Activated CD8-positive, alpha-beta memory T cell treated with anti-CD3 and anti-CD28 coated beads, Interleukin-2, amount 50 U/mL, for 24 hours (primary cell): ENCODE results near the gene CDC42EP5.

Experiments used
- DNase-seq: peaks from one replicate; pipeline ENCODE4 v3.0.0-alpha.2; 2020; ENCODE audit errors: extremely low read depth

Gene CDC42EP5

DNA sequence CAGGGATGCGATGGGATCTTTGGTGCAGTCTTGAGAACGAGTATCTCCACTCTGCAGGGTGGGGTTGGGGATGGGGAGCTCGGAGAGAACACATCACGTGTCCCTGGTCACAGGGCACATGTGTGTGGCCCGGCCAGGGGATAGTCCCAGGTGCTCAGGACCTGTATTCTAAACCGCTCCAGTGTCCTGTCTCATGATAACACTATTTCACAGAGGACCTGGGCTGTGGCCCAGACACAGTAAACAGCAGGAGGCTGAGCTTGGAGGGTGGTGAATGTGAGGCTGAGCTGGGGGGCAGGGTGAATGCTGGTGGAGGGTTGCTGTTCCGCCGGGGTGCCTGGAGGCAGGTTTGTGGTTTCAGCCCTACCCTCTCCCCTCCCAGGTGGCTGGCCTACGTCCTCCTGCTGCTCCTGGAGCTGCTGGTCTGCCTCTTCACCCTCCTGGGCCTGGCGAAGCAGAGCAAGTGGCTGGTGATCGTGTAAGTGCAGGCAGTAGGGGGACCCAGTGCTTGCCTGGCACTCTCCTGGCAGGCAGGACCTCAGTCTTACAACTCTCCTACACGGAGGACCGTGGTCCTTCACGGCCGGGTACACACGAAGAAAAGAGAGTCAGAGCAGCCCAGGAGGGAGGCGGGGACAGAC is 46.7 kb downstream of the CDC42EP5 start:
- no peak for DNase-seq

DNA sequence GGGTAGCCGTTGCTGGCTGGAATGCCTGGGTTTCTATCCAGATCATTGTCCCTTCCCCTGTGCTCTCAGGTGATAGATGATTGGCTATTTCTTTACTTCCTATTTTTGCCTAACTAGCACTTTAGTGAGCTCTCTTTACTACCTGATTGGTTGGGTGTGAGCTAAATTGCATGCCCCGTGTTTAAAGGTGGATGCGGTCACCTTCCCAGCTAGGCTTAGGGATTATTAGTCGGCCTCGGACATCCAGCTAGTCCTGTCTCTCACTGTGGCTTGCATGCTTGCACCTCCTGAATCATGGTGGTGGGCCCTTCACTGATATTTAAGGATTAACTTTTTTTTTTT is 47.7 kb downstream of the CDC42EP5 start:
- DNase-seq: no peak

DNA sequence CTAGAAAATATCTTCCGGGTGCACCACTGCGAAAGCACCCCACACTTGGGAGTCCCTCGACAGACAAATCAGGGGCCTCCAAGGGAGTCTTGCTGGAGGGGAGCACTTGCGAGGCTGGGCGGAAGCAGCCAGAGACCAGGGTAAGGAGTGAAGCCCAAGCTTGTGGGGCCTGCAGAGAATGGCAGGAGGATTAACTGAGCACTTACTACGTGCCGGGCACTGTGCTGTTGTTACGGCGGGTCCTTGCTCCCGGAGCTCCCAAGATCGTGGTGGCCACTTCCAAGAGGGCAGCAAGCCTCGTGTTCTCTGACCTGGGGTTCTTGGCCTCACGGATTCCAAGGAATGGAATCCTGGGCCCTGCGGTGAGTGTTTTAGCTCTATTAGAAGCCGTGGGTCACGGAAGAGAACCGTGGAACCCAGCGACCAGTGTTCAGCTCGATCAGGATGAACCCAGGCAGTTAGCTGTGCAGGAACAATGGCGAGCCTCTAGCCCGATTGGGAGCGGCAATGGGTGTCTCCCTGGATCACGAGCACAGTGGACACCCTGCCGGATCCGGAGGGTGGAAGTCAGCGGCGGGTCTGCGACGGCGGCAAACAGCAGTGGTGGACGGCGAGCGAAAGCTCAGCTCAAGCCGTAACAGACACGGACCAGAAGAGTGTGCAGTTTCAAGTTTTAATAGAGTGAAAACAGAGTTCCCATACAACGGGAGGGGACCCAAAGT is 48.3 kb downstream of the CDC42EP5 start:
- no peak for DNase-seq

DNA sequence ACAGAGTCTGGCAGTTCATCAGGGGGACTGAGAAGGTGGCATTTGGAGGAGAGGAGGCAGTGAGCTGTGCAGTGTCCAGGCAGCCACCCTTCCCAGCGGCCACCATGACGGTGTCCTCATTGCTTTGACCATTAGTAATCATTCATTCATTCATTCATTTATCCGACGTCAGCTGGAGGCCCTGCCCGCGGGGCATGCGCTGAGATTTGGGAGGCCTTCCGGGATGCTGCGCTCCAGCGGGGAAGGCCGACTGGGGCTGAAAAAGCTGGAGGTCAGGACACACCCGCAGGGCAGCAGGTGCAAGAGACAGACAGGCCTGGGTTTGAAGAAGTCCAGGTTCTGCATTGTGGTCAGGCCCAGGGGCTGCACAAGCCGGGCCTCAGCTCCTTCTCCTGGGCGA is 48.9 kb downstream of the CDC42EP5 start:
- DNase-seq: no peak

DNA sequence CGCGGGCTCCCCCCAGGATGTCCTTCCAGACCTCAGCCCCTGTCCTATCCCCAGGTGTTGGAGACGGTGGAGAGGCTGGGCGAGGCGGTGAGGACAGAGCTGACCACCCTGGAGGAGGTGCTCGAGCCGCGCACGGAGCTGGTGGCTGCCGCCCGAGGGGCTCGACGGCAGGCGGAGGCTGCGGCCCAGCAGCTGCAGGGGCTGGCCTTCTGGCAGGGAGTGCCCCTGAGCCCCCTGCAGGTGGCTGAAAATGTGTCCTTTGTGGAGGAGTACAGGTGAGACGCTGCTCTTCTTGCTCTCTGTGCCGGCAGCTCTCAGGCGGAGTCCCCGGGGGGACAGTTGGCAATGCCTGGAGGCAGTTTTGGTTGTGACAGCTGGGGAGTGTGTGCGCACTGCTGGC is 51.0 kb downstream of the CDC42EP5 start:
- DNase-seq: no peak

DNA sequence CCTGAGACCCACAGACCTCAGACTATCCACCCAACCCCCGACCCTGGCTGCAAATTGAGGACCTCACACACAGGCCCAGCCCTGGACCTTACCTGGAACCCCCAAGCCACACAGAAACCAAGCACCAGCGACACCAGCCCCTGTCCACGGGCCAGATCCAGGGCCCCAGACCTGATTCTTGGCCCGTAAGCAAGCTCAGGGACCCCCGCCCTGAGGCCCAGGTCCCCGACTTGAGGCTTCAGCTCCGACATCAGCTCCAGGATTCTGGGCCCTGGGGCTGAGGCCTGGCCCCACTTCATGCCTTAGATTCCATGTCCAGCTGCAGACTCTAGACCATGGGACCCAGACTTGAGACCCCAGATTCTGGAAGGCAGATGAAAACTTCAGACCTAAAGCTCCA is 51.6 kb downstream of the CDC42EP5 start:
- DNase-seq: no peak

DNA sequence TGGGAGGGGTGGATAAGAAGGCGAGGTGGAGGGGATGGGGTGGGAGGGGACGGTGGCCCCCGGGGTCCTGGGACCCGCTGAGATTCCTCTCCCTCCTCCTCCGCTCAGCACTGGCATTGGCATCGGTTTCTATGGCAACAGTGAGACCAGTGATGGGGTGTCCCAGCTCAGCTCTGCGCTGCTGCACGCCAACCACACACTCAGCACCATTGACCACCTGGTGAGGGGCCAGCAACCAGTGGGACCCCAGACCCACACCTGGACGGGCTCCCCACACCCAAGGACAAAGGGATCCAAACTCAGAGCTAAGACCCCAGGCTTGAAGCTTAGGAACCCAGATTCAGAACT is 52.0 kb downstream of the CDC42EP5 start:
- no peak for DNase-seq

DNA sequence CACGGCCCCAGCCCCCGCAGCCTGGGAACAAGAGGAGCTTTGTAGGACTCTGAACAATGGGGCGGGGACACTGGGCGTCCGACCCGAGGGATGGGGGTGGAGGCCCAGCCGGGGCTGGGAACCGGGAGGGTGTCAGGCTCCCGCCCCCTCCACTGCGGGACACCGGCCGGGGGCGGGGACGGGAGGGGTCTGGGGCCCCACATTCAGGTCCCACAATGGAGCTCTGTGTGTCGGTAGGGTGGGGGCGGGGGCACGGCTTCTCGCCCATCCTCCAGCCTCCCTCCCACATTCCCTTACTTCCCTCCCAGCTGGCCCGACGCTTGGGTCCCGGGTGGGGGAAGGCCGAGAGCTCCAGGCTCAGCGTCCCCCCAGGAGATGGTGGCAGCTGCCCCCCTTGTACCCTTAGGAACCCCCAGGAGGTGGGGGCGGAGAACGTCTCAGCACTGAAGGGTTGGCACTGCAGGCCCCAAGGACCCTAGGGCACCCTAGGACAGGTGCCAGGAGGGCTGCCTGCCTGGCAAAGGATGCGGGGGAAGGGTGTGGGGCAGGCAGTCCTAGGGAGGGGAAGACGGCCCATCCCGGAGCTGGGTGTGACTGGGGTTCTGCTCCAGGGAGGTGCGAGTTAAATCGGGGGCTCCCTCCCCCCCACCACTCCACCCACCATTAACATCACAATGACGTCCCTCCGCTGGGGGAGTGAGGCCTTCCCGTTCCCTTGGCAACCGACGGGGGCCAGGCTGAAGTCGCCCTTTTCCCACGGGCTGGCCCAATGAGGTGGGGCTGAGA is 52.5 kb downstream of the CDC42EP5 start:
- no peak for DNase-seq

DNA sequence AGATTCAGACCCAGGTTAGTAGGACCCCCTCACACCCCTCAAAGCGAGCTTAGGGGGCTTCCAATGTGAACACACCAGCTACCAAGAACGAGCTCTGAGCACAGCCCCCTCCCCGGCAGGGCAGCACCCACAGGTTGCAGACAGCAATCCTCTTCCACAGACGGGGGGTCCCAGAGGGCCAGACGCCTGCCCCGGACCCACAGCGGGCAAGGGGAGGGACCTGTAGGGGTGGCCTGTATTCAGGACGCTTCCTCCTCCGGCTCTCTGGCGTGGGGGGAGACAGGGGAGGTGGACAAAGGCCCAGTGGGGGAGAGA is 53.1 kb downstream of the CDC42EP5 start:
- DNase-seq: no peak

DNA sequence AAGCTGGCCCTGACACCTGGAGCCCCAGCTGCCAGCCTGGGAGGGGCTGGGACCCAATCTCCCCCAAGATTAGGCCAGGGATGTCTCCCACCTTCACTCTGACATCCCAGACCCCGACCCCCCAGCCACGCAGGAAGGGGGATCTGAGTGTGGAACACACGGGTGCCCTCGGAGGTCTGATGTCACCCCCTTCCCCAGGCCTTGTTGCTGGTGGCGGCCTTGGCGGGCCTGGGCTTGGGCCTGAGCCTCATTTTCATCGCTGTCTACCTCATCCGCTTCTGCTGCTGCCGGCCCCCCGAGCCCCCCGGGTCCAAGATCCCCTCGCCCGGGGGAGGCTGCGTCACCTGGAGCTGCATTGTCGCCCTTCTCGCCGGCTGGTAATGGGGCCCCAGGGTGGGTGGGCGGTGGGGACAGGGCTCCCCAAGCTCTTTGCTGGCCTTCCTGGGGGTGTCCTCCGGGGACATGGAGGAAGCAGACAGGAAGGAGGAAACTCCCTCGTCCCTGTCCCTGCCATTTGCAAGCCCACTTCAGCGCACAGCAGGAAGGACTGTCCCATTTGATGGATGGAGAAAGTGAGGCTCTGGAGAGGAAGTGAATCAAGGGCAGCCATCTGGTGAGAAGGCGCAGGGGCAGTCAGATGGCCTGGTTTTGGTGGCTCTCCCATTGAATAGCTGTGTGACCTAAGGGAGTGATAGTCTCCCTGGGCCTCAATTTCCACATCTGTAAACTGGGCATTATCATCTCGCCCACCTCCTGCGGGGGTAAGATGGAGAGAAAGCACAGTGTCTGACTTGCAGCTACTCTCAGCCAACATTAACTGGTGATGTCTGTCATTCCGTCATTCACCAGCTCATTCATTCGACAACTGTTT is 53.9 kb downstream of the CDC42EP5 start:
- no peak for DNase-seq

DNA sequence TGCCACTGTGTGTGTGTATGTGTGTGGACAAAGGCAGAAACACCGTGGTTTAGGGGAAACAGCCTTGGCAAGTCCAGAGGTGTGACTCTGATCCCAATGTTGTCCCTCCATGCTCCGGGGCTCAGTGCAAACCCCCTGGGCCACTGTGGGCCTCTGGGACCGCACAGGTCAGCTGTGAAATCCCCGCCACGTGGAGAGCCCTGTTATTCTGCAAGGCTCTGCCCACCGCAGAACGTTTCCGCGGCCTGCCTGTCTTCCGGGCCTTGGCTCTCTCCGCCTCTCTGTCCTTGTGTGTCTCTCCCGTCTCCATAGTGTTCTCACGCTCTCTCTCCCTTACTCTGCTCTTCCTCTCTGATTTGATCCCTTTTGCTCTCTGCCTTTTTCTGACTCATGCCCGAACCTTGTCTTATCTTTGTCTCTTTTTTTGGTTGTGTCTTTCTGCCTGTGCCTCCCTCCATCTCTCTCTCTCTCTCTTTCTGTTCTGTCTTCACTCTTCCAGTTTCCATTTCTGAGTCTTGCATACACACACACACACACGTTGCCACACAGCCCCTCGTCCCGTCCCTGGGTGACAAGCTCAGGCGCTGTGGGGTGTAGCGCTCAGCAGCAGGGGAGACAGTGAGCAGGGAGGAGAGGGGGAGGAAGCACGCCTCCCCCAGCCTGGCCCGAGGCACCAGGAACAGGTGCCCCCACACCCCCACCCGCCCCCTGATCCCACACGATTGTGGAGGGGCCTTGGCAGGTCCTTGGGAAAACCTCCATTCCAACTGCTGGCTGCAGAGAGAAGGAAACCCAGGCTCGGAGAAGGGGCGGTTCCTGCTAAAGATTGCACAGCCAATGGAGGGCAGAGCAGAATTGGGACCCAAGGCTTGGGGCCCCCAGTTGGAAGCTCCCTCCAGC is 54.8 kb downstream of the CDC42EP5 start:
- DNase-seq: no peak

DNA sequence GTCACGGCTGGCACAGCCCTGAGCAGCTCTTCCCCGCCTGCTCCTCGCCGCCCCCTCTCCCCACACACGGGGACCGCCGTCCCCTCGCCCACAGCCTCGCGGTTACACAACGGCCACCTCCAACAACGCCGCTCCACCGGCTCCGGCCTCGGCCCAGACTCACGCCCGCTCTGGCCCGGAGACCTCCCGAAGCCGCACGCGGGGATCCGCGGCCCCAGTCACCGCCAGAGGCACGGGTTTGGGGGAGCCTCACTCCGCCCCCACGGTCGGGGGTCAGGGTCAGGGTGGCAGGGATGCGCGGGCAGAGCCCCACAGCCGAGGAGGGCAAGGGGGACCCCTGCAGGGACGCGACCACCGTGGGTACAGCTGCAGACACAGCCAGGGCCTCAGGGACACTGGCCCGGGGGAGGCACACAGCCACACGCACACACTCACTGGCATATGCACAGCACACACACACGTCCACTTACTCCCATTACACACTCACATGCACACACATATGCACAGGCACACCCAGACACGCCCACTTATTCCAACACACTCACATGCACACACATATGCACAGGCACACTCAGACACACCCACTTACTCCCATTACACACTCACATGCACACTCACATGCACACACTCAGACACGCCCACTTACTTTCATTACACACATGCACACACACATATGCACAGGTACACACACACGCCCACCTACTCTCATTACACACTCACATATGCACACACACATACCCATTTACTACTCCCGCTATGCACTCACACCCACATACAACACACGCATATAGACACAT is 56.2 kb downstream of the CDC42EP5 start:
- DNase-seq: no peak

DNA sequence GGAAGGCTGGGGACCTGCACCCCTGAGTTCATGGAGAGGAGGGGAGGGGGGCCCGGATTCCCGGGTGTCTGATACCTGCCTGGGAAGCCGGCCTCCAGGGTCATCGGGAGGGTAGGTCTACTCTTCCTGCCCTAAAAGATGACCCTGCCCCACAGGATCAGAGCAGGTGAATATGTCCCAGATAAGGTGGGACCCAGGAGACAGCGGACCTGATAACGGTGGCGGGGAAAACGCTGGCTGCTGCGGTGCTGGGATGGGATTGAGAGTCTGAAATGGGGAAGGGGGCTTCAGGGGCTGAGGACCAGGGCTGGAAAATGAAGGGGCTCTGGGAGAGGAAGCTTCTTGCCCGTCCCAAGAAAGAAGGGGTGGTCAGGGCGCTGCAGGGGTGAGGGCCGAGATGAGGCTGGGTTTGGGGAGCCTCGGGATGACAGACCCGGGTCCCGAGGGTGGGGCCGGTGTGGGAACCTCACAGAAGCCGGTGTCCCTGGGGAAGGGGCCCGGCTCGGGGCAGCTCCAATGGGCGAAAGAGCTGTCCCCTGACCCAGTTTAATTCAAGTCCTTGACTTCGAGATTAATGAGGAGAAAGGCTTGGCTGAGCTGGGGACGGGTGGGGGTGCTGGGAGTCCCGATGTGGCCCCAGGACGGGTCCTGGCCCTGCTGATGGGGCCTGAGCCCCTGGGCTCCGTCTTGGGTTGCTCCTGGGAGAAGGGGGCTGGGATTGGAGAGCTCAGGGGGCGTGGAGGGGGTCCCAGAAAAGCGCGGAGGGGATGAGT is 57.0 kb downstream of the CDC42EP5 start:
- DNase-seq: no peak

DNA sequence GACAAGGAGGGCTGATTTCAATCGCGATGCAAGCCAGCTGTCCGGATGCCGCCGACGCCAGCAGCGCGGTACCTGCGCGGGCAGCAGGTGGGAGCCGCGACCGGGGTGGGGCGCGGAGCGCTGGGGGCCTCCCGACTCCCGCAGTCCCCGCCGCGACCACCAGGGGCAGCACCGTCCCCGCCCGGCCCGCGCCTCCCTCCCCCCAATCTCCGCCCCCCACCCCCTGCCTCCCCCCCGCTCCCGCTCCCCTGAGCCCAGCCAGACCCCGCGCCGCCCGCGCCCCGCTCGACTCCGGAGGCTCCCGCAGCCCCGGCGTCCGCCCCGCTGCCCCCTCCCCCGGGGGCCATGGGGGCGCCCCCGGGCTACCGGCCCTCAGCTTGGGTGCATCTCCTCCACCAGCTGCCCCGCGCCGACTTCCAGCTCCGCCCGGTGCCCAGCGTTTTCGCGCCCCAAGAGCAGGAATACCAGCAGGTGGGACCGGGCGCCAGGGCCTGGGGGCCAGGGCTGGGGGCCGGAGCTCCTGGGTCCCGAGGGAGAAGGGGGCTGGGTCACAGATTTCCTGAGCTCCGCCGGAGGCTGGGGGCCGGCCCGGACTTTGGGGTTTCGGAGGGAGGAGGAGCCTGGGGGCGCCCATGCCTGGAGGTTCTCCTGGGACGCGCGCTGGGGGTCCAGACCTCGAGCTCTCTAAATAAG is 57.7 kb downstream of the CDC42EP5 start, which contains the start of gene TTYH1:
Gene TTYH1, plus strand, starts transcription at position 257 of the 693 bp plus-strand sequence. Its CDS starts 89 bp downstream, at position 346.
- no peak for DNase-seq
